GM23338 (cell line): ENCODE measurements around the gene TGIF2. TPM values are rescaled to one million over a fixed set of nuclear protein-coding genes. Genes with fewer than 3 reads are reported as not detected.

ENCODE experiments used
- ATAC-seq: fragments of 200-7000 bp; cut with Tn5 transposase; 3 replicates; pipeline ENCODE4 v1.9.1; 2020
- DNase-seq: peaks from one replicate; pipeline ENCODE4 v3.0.0-alpha.2; 2015; ENCODE audit warnings: low spot score
- H2AFZ ChIP-seq: fragments of 200-600 bp; sonication (generic); 2 replicates; pipeline ENCODE4 v1.8.0; 2016; ENCODE audit warnings: antibody characterized with exemption, mild to moderate bottlenecking, moderate library complexity
- H3F3A ChIP-seq: fragments of 200-600 bp; sonication (generic); replicated peaks from 2 replicates; pipeline ENCODE4 v1.8.0; 2017; ENCODE audit warnings: antibody characterized with exemption, mixed run types, low read depth
- H3K27ac ChIP-seq: fragments of 200-600 bp; sonication (generic); 2 replicates; pipeline ENCODE4 v1.6.1; 2016; ENCODE audit warnings: low read depth
- H3K27me3 ChIP-seq: fragments of 200-600 bp; sonication (generic); 2 replicates; pipeline ENCODE4 v1.8.0; 2016; ENCODE audit warnings: mild to moderate bottlenecking, mixed run types, moderate library complexity; ENCODE audit not compliant: insufficient read depth
- H3K36me3 ChIP-seq: fragments of 200-600 bp; sonication (generic); 2 replicates; pipeline ENCODE4 v1.8.0; 2016; ENCODE audit warnings: mild to moderate bottlenecking; ENCODE audit not compliant: insufficient read depth
- H3K4me1 ChIP-seq: fragments of 200-600 bp; sonication (generic); 2 replicates; pipeline ENCODE4 v1.8.0; 2016; ENCODE audit warnings: mild to moderate bottlenecking, moderate library complexity; ENCODE audit not compliant: insufficient read depth
- H3K4me2 ChIP-seq: fragments of 200-600 bp; sonication (generic); 2 replicates; pipeline ENCODE4 v1.7.1; 2017; ENCODE audit warnings: mixed run types
- H3K4me3 ChIP-seq: fragments of 200-600 bp; sonication (generic); 2 replicates; pipeline ENCODE4 v1.6.1; 2016; ENCODE audit warnings: mixed run types
- H3K79me2 ChIP-seq: fragments of 200-600 bp; sonication (generic); replicated peaks from 2 replicates; pipeline ENCODE4 v1.8.0; 2017; ENCODE audit warnings: mild to moderate bottlenecking; ENCODE audit not compliant: insufficient read depth
- H3K9me2 ChIP-seq: fragments of 200-600 bp; sonication (generic); 2 replicates; pipeline ENCODE4 v1.8.0; 2017; ENCODE audit not compliant: insufficient read depth
- H4K20me1 ChIP-seq: fragments of 200-600 bp; sonication (generic); replicated peaks from 2 replicates; pipeline ENCODE4 v1.8.0; 2017; ENCODE audit warnings: mild to moderate bottlenecking; ENCODE audit not compliant: insufficient read depth
- H3K27ac Mint-ChIP-seq: 2 replicates; pipeline ENCODE4 v1.8.0; 2020; ENCODE audit warnings: inconsistent platforms, mild to moderate bottlenecking, moderate library complexity, mixed read lengths
- H3K27me3 Mint-ChIP-seq: 3 replicates; pipeline ENCODE4 v1.8.0; 2022; ENCODE audit warnings: low read depth, mild to moderate bottlenecking, moderate library complexity, mixed read lengths, inconsistent platforms; ENCODE audit not compliant: insufficient read depth, poor library complexity
- H3K36me3 Mint-ChIP-seq: 3 replicates; pipeline ENCODE4 v1.8.0; 2021; ENCODE audit warnings: low read depth, mild to moderate bottlenecking, inconsistent platforms, moderate library complexity, mixed read lengths
- H3K4me1 Mint-ChIP-seq: 3 replicates; pipeline ENCODE4 v1.8.0; 2020; ENCODE audit warnings: mild to moderate bottlenecking, inconsistent platforms, mixed read lengths
- H3K4me3 Mint-ChIP-seq: 3 replicates; pipeline ENCODE4 v1.8.0; 2021; ENCODE audit warnings: moderate library complexity, mild to moderate bottlenecking, inconsistent platforms, mixed read lengths
- H3K9me3 Mint-ChIP-seq: 3 replicates; pipeline ENCODE4 v1.8.0; 2020; ENCODE audit warnings: moderate library complexity, mild to moderate bottlenecking, inconsistent platforms, mixed read lengths
- CREB1 ChIP-seq: fragments of 250-450 bp; sonication (Bioruptor Pico); IDR thresholded peaks from 2 replicates; pipeline ENCODE4 v1.5.0; 2020; ENCODE audit warnings: low read depth, mild to moderate bottlenecking, moderate library complexity
- EZH2 ChIP-seq: fragments of 200-600 bp; sonication (generic); IDR thresholded peaks from one replicate; pipeline ENCODE4 v1.8.0; 2017; ENCODE audit warnings: antibody characterized with exemption, mild to moderate bottlenecking, low read depth; ENCODE audit not compliant: unreplicated experiment
- EZH2phosphoT487 ChIP-seq: fragments of 200-600 bp; sonication (generic); IDR thresholded peaks from one replicate; pipeline ENCODE4 v1.8.1; 2018; ENCODE audit warnings: antibody characterized with exemption; ENCODE audit not compliant: unreplicated experiment
- JUNB ChIP-seq: IDR thresholded peaks from one replicate; pipeline ENCODE4 v1.6.1; 2016; ENCODE audit warnings: antibody characterized with exemption; ENCODE audit not compliant: unreplicated experiment
- POLR2AphosphoS5 ChIP-seq: IDR thresholded peaks from 2 replicates; pipeline ENCODE4 v1.6.1; 2016; ENCODE audit warnings: antibody characterized with exemption, low read depth
- STAT1 ChIP-seq: IDR thresholded peaks from one replicate; pipeline ENCODE4 v1.6.1; 2016; ENCODE audit warnings: antibody characterized with exemption; ENCODE audit not compliant: unreplicated experiment
- ZNF331 ChIP-seq: fragments of 250-450 bp; sonication (Bioruptor Pico); IDR thresholded peaks from 2 replicates; pipeline ENCODE4 v1.5.0; 2020; ENCODE audit warnings: low read depth, mild to moderate bottlenecking, moderate library complexity
- polyA plus RNA-seq: library from polyadenylated mRNA; unstranded; fragments of >200 nt; fragmentation: Nextera tagmentation; extraction: Ambion mirVana; gene quantifications from 2 replicates; pipeline ENCODE4 v1.2.1, GENCODE V29; 2016
- total RNA-seq: library from RNA; depleted of rRNA; stranded (reverse); fragments of >200 nt; shearing (Covaris generic); gene quantifications from 2 replicates; pipeline ENCODE4 v1.2.3, GENCODE V29; 2014
- TF ChIP-seq, protein P1 (sequence below): IDR thresholded peaks from one replicate; pipeline ENCODE4 v1.6.1; 2018; ENCODE audit warnings: antibody characterized with exemption; ENCODE audit not compliant: unreplicated experiment
- TF ChIP-seq, protein P2 (sequence below): IDR thresholded peaks from 2 replicates; pipeline ENCODE4 v1.6.1; 2016; ENCODE audit warnings: antibody characterized with exemption
- TF ChIP-seq, protein P3 (sequence below), 2 experiments: fragments of 200-600 bp in 1 of 2; sonication (generic) in 1 of 2; conservative IDR thresholded peaks; 2 replicates each; pipeline versions ENCODE4 v1.5.1 to v1.6.1; 2016 to 2017; ENCODE audit warnings: antibody characterized with exemption in 2 of 2, low read depth in 2 of 2, mild to moderate bottlenecking in 2 of 2, moderate library complexity in 1 of 2
- TF ChIP-seq, protein P4 (sequence below): fragments of 250-450 bp; sonication (Bioruptor Pico); IDR thresholded peaks from 2 replicates; pipeline ENCODE4 v1.5.0; 2020; ENCODE audit warnings: mild to moderate bottlenecking, moderate library complexity

The TGIF2 gene
- total and polyA plus RNA-seq, 2 experiments from 2014 or later, result 47.6 to 63.2 TPM

DNA sequence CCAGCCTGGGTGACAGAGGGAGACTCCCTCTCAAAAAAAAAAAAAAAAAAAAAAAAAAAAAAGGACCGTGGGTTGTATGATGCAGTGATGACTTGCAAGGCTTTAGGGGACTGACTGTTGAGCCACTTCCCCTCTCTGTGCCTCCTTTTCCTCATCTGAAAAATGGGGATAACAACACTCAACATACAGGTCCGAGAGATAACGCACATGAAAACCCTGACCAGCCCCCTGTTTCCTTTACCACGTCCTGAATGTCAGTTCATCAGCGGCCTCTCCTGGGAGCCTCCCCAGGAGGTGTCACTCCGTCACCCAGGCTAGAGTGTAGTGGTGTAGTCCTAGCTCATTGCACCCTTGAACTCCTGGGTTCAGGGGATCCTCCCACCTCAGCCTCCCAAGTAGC lies 68.7 kb downstream of the TGIF2 start:
- Histone ChIP-seq H3K27ac (no peak overlapping the region), H3K4me3 (no peak overlapping the region), H3K9me2 (no peaks in the 10 kb centered on the region), H3K36me3 (no peaks in the 10 kb centered on the region), H3K79me2 (no peaks in the 10 kb centered on the region), H3F3A (no peaks in the 10 kb centered on the region; the same call in 1 of the 2 replicates), H3K27me3 (no peaks in the 10 kb centered on the region), H4K20me1 (no peaks in the 10 kb centered on the region), H3K4me1 (peaks cover 16% of the 10 kb centered on the region), H2AFZ (no peak overlapping the region), H3K4me2 (no peak overlapping the region)
- DNase-seq, result no peak
- Mint-ChIP-seq H3K9me3 (no peaks in the 10 kb centered on the region), H3K4me3 (no peak overlapping the region), H3K4me1 (peaks cover 24% of the 10 kb centered on the region), H3K27me3 (peaks cover 15% of the 10 kb centered on the region), H3K27ac (peak overlapping the region; percentile 59), H3K36me3 (no peaks in the 10 kb centered on the region)
- no peak for ATAC-seq
- TF ChIP-seq ZNF331 (CRISPR knock-in tag), result no peak
- TF ChIP-seq EZH2, result no peak
- TF ChIP-seq, protein P1, sequence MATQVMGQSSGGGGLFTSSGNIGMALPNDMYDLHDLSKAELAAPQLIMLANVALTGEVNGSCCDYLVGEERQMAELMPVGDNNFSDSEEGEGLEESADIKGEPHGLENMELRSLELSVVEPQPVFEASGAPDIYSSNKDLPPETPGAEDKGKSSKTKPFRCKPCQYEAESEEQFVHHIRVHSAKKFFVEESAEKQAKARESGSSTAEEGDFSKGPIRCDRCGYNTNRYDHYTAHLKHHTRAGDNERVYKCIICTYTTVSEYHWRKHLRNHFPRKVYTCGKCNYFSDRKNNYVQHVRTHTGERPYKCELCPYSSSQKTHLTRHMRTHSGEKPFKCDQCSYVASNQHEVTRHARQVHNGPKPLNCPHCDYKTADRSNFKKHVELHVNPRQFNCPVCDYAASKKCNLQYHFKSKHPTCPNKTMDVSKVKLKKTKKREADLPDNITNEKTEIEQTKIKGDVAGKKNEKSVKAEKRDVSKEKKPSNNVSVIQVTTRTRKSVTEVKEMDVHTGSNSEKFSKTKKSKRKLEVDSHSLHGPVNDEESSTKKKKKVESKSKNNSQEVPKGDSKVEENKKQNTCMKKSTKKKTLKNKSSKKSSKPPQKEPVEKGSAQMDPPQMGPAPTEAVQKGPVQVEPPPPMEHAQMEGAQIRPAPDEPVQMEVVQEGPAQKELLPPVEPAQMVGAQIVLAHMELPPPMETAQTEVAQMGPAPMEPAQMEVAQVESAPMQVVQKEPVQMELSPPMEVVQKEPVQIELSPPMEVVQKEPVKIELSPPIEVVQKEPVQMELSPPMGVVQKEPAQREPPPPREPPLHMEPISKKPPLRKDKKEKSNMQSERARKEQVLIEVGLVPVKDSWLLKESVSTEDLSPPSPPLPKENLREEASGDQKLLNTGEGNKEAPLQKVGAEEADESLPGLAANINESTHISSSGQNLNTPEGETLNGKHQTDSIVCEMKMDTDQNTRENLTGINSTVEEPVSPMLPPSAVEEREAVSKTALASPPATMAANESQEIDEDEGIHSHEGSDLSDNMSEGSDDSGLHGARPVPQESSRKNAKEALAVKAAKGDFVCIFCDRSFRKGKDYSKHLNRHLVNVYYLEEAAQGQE, result no peak
- no peak for TF ChIP-seq EZH2phosphoT487
- no peak for TF ChIP-seq POLR2AphosphoS5
- TF ChIP-seq JUNB, result no peak
- TF ChIP-seq, protein P2, sequence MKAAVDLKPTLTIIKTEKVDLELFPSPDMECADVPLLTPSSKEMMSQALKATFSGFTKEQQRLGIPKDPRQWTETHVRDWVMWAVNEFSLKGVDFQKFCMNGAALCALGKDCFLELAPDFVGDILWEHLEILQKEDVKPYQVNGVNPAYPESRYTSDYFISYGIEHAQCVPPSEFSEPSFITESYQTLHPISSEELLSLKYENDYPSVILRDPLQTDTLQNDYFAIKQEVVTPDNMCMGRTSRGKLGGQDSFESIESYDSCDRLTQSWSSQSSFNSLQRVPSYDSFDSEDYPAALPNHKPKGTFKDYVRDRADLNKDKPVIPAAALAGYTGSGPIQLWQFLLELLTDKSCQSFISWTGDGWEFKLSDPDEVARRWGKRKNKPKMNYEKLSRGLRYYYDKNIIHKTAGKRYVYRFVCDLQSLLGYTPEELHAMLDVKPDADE, result no peak
- TF ChIP-seq STAT1, result no peak
- TF ChIP-seq, protein P3, sequence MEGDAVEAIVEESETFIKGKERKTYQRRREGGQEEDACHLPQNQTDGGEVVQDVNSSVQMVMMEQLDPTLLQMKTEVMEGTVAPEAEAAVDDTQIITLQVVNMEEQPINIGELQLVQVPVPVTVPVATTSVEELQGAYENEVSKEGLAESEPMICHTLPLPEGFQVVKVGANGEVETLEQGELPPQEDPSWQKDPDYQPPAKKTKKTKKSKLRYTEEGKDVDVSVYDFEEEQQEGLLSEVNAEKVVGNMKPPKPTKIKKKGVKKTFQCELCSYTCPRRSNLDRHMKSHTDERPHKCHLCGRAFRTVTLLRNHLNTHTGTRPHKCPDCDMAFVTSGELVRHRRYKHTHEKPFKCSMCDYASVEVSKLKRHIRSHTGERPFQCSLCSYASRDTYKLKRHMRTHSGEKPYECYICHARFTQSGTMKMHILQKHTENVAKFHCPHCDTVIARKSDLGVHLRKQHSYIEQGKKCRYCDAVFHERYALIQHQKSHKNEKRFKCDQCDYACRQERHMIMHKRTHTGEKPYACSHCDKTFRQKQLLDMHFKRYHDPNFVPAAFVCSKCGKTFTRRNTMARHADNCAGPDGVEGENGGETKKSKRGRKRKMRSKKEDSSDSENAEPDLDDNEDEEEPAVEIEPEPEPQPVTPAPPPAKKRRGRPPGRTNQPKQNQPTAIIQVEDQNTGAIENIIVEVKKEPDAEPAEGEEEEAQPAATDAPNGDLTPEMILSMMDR (conservative IDR thresholded peaks at IDR 0.05; ENCODE audit: low read depth in 2 of 2), result no peak
- TF ChIP-seq, protein P4, sequence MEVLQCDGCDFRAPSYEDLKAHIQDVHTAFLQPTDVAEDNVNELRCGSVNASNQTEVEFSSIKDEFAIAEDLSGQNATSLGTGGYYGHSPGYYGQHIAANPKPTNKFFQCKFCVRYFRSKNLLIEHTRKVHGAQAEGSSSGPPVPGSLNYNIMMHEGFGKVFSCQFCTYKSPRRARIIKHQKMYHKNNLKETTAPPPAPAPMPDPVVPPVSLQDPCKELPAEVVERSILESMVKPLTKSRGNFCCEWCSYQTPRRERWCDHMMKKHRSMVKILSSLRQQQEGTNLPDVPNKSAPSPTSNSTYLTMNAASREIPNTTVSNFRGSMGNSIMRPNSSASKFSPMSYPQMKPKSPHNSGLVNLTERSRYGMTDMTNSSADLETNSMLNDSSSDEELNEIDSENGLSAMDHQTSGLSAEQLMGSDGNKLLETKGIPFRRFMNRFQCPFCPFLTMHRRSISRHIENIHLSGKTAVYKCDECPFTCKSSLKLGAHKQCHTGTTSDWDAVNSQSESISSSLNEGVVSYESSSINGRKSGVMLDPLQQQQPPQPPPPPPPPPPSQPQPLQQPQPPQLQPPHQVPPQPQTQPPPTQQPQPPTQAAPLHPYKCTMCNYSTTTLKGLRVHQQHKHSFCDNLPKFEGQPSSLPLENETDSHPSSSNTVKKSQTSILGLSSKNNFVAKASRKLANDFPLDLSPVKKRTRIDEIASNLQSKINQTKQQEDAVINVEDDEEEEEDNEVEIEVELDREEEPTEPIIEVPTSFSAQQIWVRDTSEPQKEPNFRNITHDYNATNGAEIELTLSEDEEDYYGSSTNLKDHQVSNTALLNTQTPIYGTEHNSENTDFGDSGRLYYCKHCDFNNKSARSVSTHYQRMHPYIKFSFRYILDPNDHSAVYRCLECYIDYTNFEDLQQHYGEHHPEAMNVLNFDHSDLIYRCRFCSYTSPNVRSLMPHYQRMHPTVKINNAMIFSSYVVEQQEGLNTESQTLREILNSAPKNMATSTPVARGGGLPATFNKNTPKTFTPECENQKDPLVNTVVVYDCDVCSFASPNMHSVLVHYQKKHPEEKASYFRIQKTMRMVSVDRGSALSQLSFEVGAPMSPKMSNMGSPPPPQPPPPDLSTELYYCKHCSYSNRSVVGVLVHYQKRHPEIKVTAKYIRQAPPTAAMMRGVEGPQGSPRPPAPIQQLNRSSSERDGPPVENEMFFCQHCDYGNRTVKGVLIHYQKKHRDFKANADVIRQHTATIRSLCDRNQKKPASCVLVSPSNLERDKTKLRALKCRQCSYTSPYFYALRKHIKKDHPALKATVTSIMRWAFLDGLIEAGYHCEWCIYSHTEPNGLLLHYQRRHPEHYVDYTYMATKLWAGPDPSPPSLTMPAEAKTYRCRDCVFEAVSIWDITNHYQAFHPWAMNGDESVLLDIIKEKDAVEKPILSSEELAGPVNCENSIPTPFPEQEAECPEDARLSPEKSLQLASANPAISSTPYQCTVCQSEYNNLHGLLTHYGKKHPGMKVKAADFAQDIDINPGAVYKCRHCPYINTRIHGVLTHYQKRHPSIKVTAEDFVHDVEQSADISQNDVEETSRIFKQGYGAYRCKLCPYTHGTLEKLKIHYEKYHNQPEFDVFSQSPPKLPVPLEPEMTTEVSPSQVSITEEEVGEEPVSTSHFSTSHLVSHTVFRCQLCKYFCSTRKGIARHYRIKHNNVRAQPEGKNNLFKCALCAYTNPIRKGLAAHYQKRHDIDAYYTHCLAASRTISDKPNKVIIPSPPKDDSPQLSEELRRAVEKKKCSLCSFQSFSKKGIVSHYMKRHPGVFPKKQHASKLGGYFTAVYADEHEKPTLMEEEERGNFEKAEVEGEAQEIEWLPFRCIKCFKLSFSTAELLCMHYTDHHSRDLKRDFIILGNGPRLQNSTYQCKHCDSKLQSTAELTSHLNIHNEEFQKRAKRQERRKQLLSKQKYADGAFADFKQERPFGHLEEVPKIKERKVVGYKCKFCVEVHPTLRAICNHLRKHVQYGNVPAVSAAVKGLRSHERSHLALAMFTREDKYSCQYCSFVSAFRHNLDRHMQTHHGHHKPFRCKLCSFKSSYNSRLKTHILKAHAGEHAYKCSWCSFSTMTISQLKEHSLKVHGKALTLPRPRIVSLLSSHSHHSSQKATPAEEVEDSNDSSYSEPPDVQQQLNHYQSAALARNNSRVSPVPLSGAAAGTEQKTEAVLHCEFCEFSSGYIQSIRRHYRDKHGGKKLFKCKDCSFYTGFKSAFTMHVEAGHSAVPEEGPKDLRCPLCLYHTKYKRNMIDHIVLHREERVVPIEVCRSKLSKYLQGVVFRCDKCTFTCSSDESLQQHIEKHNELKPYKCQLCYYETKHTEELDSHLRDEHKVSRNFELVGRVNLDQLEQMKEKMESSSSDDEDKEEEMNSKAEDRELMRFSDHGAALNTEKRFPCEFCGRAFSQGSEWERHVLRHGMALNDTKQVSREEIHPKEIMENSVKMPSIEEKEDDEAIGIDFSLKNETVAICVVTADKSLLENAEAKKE (CRISPR knock-in tag), result no peak
- TF ChIP-seq CREB1, result no peak
